HEK293T (cell line): ENCODE measurements around the gene CELF2.

ENCODE experiments used
- BHLHE40 ChIP-seq: fragments of 450-650 bp; IDR thresholded peaks from 2 replicates; pipeline ENCODE4 v1.6.1; 2016; ENCODE audit warnings: mild to moderate bottlenecking, moderate library complexity, borderline replicate concordance
- ELF4 ChIP-seq: fragments of 450-650 bp; IDR thresholded peaks from 2 replicates; pipeline ENCODE4 v1.6.1; 2017; ENCODE audit warnings: antibody characterized with exemption
- FOXA1 ChIP-seq: fragments of 450-650 bp; IDR thresholded peaks from 2 replicates; pipeline ENCODE4 v1.6.1; 2016; ENCODE audit warnings: mild to moderate bottlenecking
- FOXK2 ChIP-seq: fragments of 450-650 bp; IDR thresholded peaks from 2 replicates; pipeline ENCODE4 v1.6.1; 2016; ENCODE audit warnings: mild to moderate bottlenecking
- FOXM1 ChIP-seq: fragments of 450-650 bp; IDR thresholded peaks from 2 replicates; pipeline ENCODE4 v1.6.1; 2017; ENCODE audit warnings: mild to moderate bottlenecking, borderline replicate concordance
- HDGF ChIP-seq: fragments of 450-650 bp; IDR thresholded peaks from 2 replicates; pipeline ENCODE4 v1.6.1; 2017; ENCODE audit warnings: antibody characterized with exemption, borderline replicate concordance
- L3MBTL2 ChIP-seq: fragments of 450-650 bp; conservative IDR thresholded peaks from 2 replicates; pipeline ENCODE4 v1.6.1; 2016; ENCODE audit warnings: mild to moderate bottlenecking
- SP1 ChIP-seq: fragments of 450-650 bp; IDR thresholded peaks from 2 replicates; pipeline ENCODE4 v1.6.1; 2017
- SUZ12 ChIP-seq: fragments of 450-650 bp; IDR thresholded peaks from 2 replicates; pipeline ENCODE4 v1.6.1; 2016; ENCODE audit warnings: mild to moderate bottlenecking
- TARDBP ChIP-seq: fragments of 450-650 bp; IDR thresholded peaks from 2 replicates; pipeline ENCODE4 v1.6.1; 2016
- ZNF384 ChIP-seq: fragments of 450-650 bp; IDR thresholded peaks from 2 replicates; pipeline ENCODE4 v1.6.1; 2016

DNA sequence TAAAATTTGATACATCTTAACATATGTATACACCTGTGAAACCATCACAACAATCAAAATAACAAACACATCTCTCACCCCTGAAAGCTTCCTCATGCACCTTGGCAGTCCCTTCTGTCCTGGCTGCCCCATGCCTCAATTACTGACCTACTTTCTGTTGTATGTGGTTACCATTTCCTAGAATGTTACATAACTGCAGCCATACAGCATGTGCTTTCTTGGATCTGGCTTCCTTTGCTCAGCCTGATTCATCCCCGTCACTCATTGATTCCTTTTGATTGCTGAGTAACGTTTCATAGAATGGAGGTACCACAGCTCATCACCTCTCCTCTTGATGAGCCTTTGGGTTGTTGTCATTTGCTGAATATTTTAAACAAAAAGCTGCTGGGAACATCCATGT lies 165.3 kb downstream of the CELF2 start:
- TF ChIP-seq TARDBP (no peak), ZNF384 (no peak), SUZ12 (no peak), ELF4 (no peak), FOXM1 (no peak), BHLHE40 (no peak), HDGF (no peak), FOXK2 (no peak), SP1 (no peak), L3MBTL2 (no peak), FOXA1 (no peak)
